Mononuclear cell (primary cell): ENCODE measurements around the gene CAMSAP3. TPM values are rescaled to one million over a fixed set of nuclear protein-coding genes. Genes with fewer than 3 reads are reported as not detected.

Source experiments
- H3K27me3 ChIP-seq: 2 replicates; pipeline ENCODE4 v1.6.0; 2011; ENCODE audit warnings: low read length, control low read depth; ENCODE audit not compliant: insufficient read depth
- H3K4me1 ChIP-seq: 2 replicates; pipeline ENCODE4 v1.5.1; 2011; ENCODE audit warnings: mild to moderate bottlenecking, low read length, control low read depth; ENCODE audit not compliant: insufficient read depth
- H3K4me3 ChIP-seq: 2 replicates; pipeline ENCODE4 v1.5.1; 2011; ENCODE audit warnings: mild to moderate bottlenecking, low read length, moderate library complexity
- H3K9me3 ChIP-seq: 2 replicates; pipeline ENCODE4 v1.5.1; 2011; ENCODE audit warnings: low read depth, mild to moderate bottlenecking, control low read depth, low read length
- total RNA-seq: library from RNA; depleted of rRNA; stranded (reverse); fragments of >200 nt; gene quantifications from one replicate; pipeline ENCODE4 v1.2.3, GENCODE V29; 2012

CAMSAP3 gene
- total RNA-seq = 0.10 TPM

DNA sequence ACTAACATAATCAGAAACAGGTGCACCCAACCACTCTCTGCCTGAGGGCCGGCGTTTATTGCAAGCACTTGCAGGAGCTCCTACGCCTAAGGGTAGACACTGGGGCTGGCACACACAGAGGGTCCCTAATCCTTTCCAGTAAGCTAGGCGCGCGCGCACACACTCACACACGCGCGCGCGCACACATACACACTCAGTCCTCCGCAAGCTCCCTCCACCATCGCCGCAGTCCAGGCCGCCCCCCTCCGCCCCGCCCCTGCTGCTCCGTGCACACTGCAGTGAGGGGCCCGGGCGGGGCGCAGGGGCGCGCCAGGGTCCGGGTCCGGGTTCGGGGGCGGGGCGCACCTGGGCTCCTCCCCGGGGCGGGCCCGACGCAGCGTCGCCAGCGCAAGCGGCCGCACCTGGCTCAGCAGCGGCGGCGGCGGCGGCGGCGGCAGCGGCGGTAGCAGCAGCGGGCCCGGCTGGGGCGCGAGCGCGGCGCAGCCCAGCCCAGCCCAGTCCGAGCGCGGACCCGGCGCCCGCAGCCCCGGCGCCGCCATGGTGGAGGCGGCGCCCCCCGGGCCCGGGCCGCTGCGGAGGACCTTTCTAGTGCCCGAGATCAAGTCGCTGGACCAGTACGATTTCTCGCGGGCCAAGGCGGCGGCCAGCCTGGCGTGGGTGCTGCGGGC is at the start of gene CAMSAP3:
TSS of gene CAMSAP3 (plus strand) at position 398 of the 668 bp plus-strand sequence. CDS start at position 538, 140 bp downstream.
- Histone ChIP-seq H3K4me1 (peaks cover 8% of the 10 kb centered on the region), H3K9me3 (no peaks in the 10 kb centered on the region), H3K4me3 (no peak within 1 kb of the TSS), H3K27me3 (peaks cover 35% of the 10 kb centered on the region)

- Histone ChIP-seq H3K27me3 (no peaks in the 10 kb centered on the region), H3K4me1 (peaks cover 48% of the 10 kb centered on the region), H3K9me3 (no peaks in the 10 kb centered on the region), H3K4me3 (no peak overlapping the region)
These were observed 49.8 kb upstream of the CAMSAP3 start for GRCh38 chr19:7545904-7546303.

DNA sequence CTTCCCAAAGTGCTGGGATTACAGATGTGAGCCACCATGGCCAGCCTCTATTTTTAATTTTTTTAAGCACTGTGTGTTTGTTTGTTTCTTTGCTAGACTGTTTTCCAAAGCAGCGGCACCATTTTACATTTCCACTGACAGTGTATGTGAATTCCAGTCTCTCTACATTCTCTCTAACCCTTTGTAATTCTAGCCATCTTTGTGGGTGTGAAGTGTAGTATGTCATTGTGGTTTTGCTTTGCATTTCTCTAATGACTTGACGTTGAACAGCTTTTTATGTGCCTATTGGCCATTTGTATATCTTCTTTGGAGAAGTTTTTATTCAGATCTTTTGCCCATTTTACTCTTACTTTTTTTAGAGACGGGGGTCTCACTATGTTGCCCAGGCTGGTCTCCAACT is 48.5 kb upstream of the CAMSAP3 start:
- Histone ChIP-seq H3K27me3 (no peaks in the 10 kb centered on the region), H3K4me1 (peaks cover 48% of the 10 kb centered on the region), H3K4me3 (no peak overlapping the region), H3K9me3 (no peaks in the 10 kb centered on the region)

- Histone ChIP-seq H3K4me3 (no peak overlapping the region), H3K9me3 (no peaks in the 10 kb centered on the region), H3K27me3 (no peaks in the 10 kb centered on the region), H3K4me1 (peaks cover 28% of the 10 kb centered on the region)
These were observed 46.1 kb upstream of the CAMSAP3 start for GRCh38 chr19:7549429-7550148.

GRCh38 chr19:7550169-7550770 is 45.4 kb upstream of the CAMSAP3 start:
- no peaks in the 10 kb centered on the region for H3K27me3 ChIP-seq
- H3K9me3 ChIP-seq = no peaks in the 10 kb centered on the region
- no peak overlapping the region for H3K4me3 ChIP-seq
- peaks cover 21% of the 10 kb centered on the region for H3K4me1 ChIP-seq

- no peaks in the 10 kb centered on the region for H3K27me3 ChIP-seq
- H3K4me3 ChIP-seq = no peak overlapping the region
- no peaks in the 10 kb centered on the region for H3K9me3 ChIP-seq
- H3K4me1 ChIP-seq = peaks cover 12% of the 10 kb centered on the region
These were observed 44.5 kb upstream of the CAMSAP3 start for GRCh38 chr19:7550987-7551761.

DNA sequence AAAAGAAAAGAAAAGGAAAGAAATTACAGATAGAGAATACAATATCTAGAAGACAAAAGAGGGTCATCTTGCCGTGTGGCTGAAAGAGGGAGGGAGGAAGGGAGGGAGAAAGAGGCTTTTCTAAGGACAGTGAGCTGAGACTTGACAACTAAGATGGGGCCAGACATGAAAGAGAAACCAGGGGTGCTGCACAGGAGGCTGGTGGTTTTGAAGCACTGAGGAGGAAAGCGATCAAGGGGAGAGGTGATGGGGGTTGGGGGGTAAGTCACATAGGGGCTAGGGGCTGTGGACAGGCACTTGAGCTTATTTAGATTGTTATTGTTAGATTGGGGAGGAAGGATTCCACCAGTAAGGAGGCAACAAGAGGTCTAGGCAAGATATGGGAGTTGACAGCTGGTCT is 42.9 kb upstream of the CAMSAP3 start:
- Histone ChIP-seq H3K27me3 (no peaks in the 10 kb centered on the region), H3K4me1 (no peaks in the 10 kb centered on the region), H3K4me3 (no peak overlapping the region), H3K9me3 (no peaks in the 10 kb centered on the region)

- H3K27me3 ChIP-seq = no peaks in the 10 kb centered on the region
- no peaks in the 10 kb centered on the region for H3K4me1 ChIP-seq
- H3K9me3 ChIP-seq = no peaks in the 10 kb centered on the region
- H3K4me3 ChIP-seq = no peak overlapping the region
These were observed 41.1 kb upstream of the CAMSAP3 start for GRCh38 chr19:7554565-7554964.

- Histone ChIP-seq H3K9me3 (no peaks in the 10 kb centered on the region), H3K4me3 (no peak overlapping the region), H3K4me1 (no peaks in the 10 kb centered on the region), H3K27me3 (no peaks in the 10 kb centered on the region)
These were observed 40.4 kb upstream of the CAMSAP3 start for GRCh38 chr19:7554990-7555864.

GRCh38 chr19:7556696-7557315 is 38.9 kb upstream of the CAMSAP3 start:
- no peaks in the 10 kb centered on the region for H3K27me3 ChIP-seq
- no peak overlapping the region for H3K4me3 ChIP-seq
- H3K9me3 ChIP-seq = no peaks in the 10 kb centered on the region
- H3K4me1 ChIP-seq = no peaks in the 10 kb centered on the region

GRCh38 chr19:7558667-7559066 is 37.0 kb upstream of the CAMSAP3 start:
- Histone ChIP-seq H3K9me3 (no peaks in the 10 kb centered on the region), H3K4me3 (no peak overlapping the region), H3K4me1 (no peaks in the 10 kb centered on the region), H3K27me3 (no peaks in the 10 kb centered on the region)

DNA sequence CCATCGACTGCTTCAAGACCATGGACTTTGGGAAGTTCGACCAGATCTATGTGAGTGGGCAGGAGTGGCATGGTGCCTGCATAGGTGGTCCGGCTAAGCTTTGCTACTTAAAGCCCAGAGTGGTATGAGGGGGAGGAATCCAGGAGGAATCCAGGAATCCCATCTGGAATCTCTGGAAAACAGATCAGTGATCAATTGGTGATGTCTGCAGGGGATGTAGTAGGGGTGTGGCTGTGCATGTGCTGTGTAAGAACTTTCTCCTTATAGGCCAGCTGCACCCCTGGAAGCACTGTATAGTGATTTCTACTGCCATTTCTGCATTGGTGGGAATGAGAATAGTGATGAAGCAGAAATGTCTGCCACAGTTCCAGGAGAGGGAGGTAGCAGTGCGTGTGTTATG is 36.6 kb upstream of the CAMSAP3 start:
- Histone ChIP-seq H3K27me3 (no peaks in the 10 kb centered on the region), H3K4me3 (no peak overlapping the region), H3K9me3 (no peaks in the 10 kb centered on the region), H3K4me1 (no peaks in the 10 kb centered on the region)

DNA sequence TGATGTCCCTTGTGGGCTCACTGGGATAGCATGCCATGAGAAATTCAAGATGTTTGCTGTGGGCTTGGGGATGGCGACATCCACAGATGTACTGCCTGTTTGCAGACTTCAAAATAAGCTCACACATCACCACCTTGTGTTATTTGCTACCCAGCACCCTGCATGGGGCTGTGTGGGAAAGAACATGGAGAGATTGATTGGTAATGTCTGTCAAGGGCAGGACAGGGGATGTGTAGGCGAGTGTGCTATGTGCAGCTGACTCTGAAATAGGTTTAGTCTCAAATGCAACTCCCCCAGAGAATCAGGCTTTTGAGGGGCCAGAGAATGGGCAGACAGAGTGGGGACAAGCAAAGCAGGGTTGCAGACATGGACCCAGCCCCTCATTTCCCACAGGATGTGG is 35.4 kb upstream of the CAMSAP3 start:
- H3K9me3 ChIP-seq = no peaks in the 10 kb centered on the region
- H3K27me3 ChIP-seq = no peaks in the 10 kb centered on the region
- H3K4me1 ChIP-seq = no peaks in the 10 kb centered on the region
- H3K4me3 ChIP-seq = no peak overlapping the region

DNA sequence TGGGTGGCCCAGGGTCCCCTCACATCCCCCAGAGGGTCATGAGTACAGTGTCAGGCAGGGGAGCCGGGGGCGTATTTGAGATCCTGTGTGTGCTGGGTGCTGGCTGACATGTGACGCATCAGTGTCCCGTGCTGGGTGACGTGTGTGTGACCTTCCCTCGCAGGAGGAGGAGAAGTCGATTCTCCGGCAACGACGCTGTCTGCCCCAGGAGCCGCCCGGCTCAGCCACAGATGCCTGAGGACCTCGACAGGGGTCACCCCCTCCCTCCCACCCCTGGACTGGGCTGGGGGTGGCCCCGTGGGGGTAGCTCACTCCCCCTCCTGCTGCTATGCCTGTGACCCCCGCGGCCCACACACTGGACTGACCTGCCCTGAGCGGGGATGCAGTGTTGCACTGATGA is 34.3 kb upstream of the CAMSAP3 start:
- no peaks in the 10 kb centered on the region for H3K4me1 ChIP-seq
- H3K9me3 ChIP-seq = no peaks in the 10 kb centered on the region
- H3K27me3 ChIP-seq = no peaks in the 10 kb centered on the region
- no peak overlapping the region for H3K4me3 ChIP-seq
